Vagina (tissue), 2 donors: ENCODE data around the gene MBD5. TPM values are rescaled to one million over a fixed set of nuclear protein-coding genes. Genes with fewer than 3 reads are reported as not detected.

Source experiments
- DNase-seq, 2 donors: peaks; one replicate each; pipeline ENCODE4 v3.0.0-alpha.2; 2017; ENCODE audit errors: extremely low spot score in 2 of 2
- H3K27ac ChIP-seq: fragments of 200-600 bp; sonication (generic); one replicate; pipeline ENCODE4 v1.5.1; 2019
- H3K27me3 ChIP-seq: fragments of 200-600 bp; sonication (generic); one replicate; pipeline ENCODE4 v1.5.1; 2019
- H3K36me3 ChIP-seq, 2 donors: fragments of 200-600 bp; sonication (generic); one replicate each; pipeline ENCODE4 v1.5.1; 2017 to 2019
- H3K4me1 ChIP-seq: fragments of 200-600 bp; sonication (generic); one replicate; pipeline ENCODE4 v1.5.1; 2019
- H3K4me3 ChIP-seq, 2 donors: fragments of 200-600 bp; sonication (generic); 1 replicate in 1 of 2; 2 replicates in 1 of 2; pipeline ENCODE4 v1.5.1; 2016 to 2019
- H3K9me3 ChIP-seq: fragments of 200-600 bp; sonication (generic); one replicate; pipeline ENCODE4 v1.5.1; 2019
- POLR2A ChIP-seq, 2 donors: fragments of 450-650 bp; IDR thresholded peaks; one replicate each; pipeline ENCODE4 v1.6.1; 2017; ENCODE audit warnings: antibody characterized with exemption in 2 of 2, mild to moderate bottlenecking in 2 of 2, moderate library complexity in 2 of 2
- POLR2AphosphoS5 ChIP-seq, 2 donors: sonication (generic); formaldehyde crosslinking; IDR thresholded peaks; one replicate each; pipeline ENCODE4 v1.9.0; 2017; ENCODE audit warnings: antibody characterized with exemption in 2 of 2, mild to moderate bottlenecking in 2 of 2, low read depth in 1 of 2; ENCODE audit not compliant: insufficient read depth in 1 of 2
- intact Hi-C: fragments of 100-400 bp; cut with DNase I; formaldehyde crosslinking; loops from one replicate; pipeline ENCODE4 v1.15.1; 2023
- total RNA-seq: library from RNA; depleted of rRNA; stranded (reverse); fragments of >200 nt; gene quantifications from one replicate; pipeline ENCODE4 v1.2.3, GENCODE V29; 2016
- TF ChIP-seq, protein P1 (sequence below), 3 experiments: fragments of 450-650 bp in 2 of 3; fragments of 200-600 bp in 1 of 3; sonication (generic) in 1 of 3; IDR thresholded peaks; one replicate each; pipeline ENCODE4 v1.5.1; 2017 to 2019; ENCODE audit warnings: antibody characterized with exemption in 3 of 3, mild to moderate bottlenecking in 2 of 3, moderate library complexity in 2 of 3

Gene MBD5
- total RNA-seq, 1 donor from 2014 or later, result 32.7 TPM

DNA sequence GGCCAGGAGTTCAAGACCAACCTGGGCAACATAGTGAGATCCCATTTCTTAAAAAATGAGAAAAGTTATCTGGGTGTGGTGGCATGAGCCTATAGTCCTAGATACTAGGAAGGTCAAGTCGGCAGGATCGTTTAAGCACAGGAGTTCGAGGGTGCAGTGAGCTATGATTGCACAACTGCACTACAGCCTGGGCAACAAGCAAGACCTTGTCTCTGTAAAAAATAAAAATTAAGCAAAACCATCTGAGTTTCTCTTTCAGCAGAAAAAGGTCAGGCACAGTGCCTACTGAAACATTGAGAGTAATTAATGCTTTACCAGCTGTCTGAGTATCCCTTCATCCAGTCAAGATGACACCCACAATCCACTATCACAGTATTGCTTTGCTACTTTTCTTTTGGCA lies 258.3 kb downstream of the MBD5 start:
- H3K27me3 ChIP-seq, result no peaks in the 10 kb centered on the region
- DNase-seq, result no peak
- no peaks in the 10 kb centered on the region for H3K9me3 ChIP-seq
- TF ChIP-seq POLR2AphosphoS5 (IDR thresholded peaks at IDR 0.05; ENCODE audit: insufficient read depth in 1 of 2, low read depth in 1 of 2) (no peak), POLR2A (IDR thresholded peaks at IDR 0.05) (no peak)
- TF ChIP-seq, protein P1, sequence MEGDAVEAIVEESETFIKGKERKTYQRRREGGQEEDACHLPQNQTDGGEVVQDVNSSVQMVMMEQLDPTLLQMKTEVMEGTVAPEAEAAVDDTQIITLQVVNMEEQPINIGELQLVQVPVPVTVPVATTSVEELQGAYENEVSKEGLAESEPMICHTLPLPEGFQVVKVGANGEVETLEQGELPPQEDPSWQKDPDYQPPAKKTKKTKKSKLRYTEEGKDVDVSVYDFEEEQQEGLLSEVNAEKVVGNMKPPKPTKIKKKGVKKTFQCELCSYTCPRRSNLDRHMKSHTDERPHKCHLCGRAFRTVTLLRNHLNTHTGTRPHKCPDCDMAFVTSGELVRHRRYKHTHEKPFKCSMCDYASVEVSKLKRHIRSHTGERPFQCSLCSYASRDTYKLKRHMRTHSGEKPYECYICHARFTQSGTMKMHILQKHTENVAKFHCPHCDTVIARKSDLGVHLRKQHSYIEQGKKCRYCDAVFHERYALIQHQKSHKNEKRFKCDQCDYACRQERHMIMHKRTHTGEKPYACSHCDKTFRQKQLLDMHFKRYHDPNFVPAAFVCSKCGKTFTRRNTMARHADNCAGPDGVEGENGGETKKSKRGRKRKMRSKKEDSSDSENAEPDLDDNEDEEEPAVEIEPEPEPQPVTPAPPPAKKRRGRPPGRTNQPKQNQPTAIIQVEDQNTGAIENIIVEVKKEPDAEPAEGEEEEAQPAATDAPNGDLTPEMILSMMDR (IDR thresholded peaks at IDR 0.05), result no peak
- H3K36me3 ChIP-seq, result no peaks in the 10 kb centered on the region
- no peak overlapping the region for H3K4me3 ChIP-seq
- intact Hi-C loops, result no loop called here
- H3K27ac ChIP-seq, result no peak overlapping the region
- H3K4me1 ChIP-seq, result no peaks in the 10 kb centered on the region

GRCh38 chr2:148282201-148282600 lies 261.3 kb downstream of the MBD5 start:
- H3K4me3 ChIP-seq, result no peak overlapping the region
- TF ChIP-seq POLR2AphosphoS5 (IDR thresholded peaks at IDR 0.05; ENCODE audit: insufficient read depth in 1 of 2, low read depth in 1 of 2), result no peak
- no peak for TF ChIP-seq POLR2A (IDR thresholded peaks at IDR 0.05)
- TF ChIP-seq, protein P1 (IDR thresholded peaks at IDR 0.05), result no peak
- H3K27me3 ChIP-seq, result no peaks in the 10 kb centered on the region
- no peaks in the 10 kb centered on the region for H3K36me3 ChIP-seq
- intact Hi-C loops, result no loop called here
- no peak overlapping the region for H3K27ac ChIP-seq
- no peaks in the 10 kb centered on the region for H3K4me1 ChIP-seq
- DNase-seq, result no peak
- no peaks in the 10 kb centered on the region for H3K9me3 ChIP-seq

DNA sequence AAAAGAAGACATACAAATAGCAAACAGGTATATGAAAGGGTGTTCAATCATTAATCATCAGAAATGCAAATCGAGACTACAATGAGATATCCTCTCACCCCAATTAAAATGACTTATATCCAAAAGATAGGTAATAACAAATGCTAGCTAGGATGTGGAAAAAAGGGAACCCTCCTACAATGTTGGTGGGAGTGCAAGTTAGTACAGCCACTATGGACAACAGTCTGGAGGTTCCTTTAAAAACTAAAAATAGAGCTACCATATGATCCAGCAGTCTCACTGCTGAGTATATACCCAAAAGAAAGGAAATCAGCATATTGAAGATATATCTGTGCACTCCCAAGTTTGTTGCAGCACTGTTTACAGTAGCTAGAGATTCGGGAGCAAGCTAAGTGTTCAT lies 271.5 kb downstream of the MBD5 start:
- Histone ChIP-seq H3K27ac (no peak overlapping the region), H3K9me3 (no peaks in the 10 kb centered on the region), H3K4me1 (no peaks in the 10 kb centered on the region), H3K27me3 (no peaks in the 10 kb centered on the region), H3K36me3 (no peaks in the 10 kb centered on the region), H3K4me3 (no peak overlapping the region)
- TF ChIP-seq POLR2AphosphoS5 (IDR thresholded peaks at IDR 0.05; ENCODE audit: insufficient read depth in 1 of 2, low read depth in 1 of 2) (no peak), POLR2A (IDR thresholded peaks at IDR 0.05) (no peak)
- TF ChIP-seq, protein P1 (IDR thresholded peaks at IDR 0.05), result no peak
- intact Hi-C loops, result no loop called here
- no peak for DNase-seq

DNA sequence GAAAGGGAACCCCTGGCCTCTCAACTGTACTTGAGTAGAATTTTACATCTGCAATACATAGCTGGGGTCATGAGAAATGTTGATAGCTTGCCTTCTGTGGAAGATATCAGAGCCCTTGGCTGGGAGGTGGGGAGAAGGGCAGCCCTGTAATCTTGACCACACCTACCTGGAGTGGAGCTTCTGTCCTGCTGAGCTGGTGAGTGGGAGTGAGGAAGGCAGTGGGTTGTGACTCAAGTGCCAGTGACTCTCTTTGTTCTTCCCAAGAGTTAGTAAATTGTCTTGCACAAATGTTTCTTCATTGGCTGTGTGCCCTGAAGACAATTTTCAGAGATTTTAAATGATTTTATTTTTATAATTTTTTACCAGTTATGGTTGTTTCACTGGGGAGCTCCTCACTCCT lies 277.3 kb downstream of the MBD5 start:
- H3K36me3 ChIP-seq, result no peaks in the 10 kb centered on the region
- no peak for TF ChIP-seq POLR2A (IDR thresholded peaks at IDR 0.05)
- TF ChIP-seq, protein P1 (IDR thresholded peaks at IDR 0.05), result no peak
- no peak for TF ChIP-seq POLR2AphosphoS5 (IDR thresholded peaks at IDR 0.05; ENCODE audit: insufficient read depth in 1 of 2, low read depth in 1 of 2)
- no peak overlapping the region for H3K4me3 ChIP-seq
- H3K9me3 ChIP-seq, result no peaks in the 10 kb centered on the region
- no peak for DNase-seq
- H3K27ac ChIP-seq, result no peak overlapping the region
- intact Hi-C loops, result no loop called here
- no peaks in the 10 kb centered on the region for H3K4me1 ChIP-seq
- H3K27me3 ChIP-seq, result no peaks in the 10 kb centered on the region

DNA sequence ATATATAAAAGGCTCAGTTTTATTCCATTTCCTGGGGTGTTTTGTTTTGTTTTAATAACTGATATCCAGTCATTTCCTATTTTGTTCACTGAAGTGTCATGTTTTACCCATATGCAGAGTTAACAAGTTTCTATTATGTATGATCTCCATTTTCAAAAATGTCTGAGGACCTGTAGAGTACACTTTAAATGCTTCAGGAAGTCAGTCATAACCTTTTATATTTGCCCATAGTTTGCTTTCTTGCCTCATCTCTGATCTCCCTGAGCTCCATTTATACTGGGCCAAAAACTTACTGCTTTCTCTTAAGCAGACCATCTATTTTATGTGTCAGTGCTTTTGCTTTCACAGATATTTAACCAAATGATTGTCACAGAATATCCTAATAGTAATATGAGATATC lies 278.7 kb downstream of the MBD5 start:
- no peak overlapping the region for H3K27ac ChIP-seq
- H3K4me3 ChIP-seq, result no peak overlapping the region
- no peaks in the 10 kb centered on the region for H3K9me3 ChIP-seq
- H3K4me1 ChIP-seq, result no peaks in the 10 kb centered on the region
- no peaks in the 10 kb centered on the region for H3K36me3 ChIP-seq
- no peaks in the 10 kb centered on the region for H3K27me3 ChIP-seq
- intact Hi-C loops, result no loop called here
- no peak for TF ChIP-seq POLR2AphosphoS5 (IDR thresholded peaks at IDR 0.05; ENCODE audit: insufficient read depth in 1 of 2, low read depth in 1 of 2)
- no peak for DNase-seq

GRCh38 chr2:148300544-148300943 lies 279.7 kb downstream of the MBD5 start:
- intact Hi-C loops, result no loop called here
- no peak for DNase-seq

More at GRCh38 chr2:148300544-148300943, 279.7 kb downstream of the MBD5 start:
- Histone ChIP-seq H3K27ac (no peak overlapping the region), H3K4me1 (no peaks in the 10 kb centered on the region), H3K36me3 (no peaks in the 10 kb centered on the region), H3K9me3 (no peaks in the 10 kb centered on the region), H3K4me3 (no peak overlapping the region), H3K27me3 (no peaks in the 10 kb centered on the region)
- TF ChIP-seq, protein P1 (IDR thresholded peaks at IDR 0.05), result no peak
- TF ChIP-seq POLR2AphosphoS5 (IDR thresholded peaks at IDR 0.05; ENCODE audit: insufficient read depth in 1 of 2, low read depth in 1 of 2) (no peak), POLR2A (IDR thresholded peaks at IDR 0.05) (no peak)
